NCI-H82 treated with DMSO at 0.1 percent for 48 hours (cell line): Measurements from ENCODE around the gene TSFM.

ENCODE experiments used
- DNase-seq: peaks from one replicate; lab custom pipeline; 2025; ENCODE audit not compliant: unreplicated experiment; lab: John Stamatoyannopoulos, UW

Gene TSFM

DNA sequence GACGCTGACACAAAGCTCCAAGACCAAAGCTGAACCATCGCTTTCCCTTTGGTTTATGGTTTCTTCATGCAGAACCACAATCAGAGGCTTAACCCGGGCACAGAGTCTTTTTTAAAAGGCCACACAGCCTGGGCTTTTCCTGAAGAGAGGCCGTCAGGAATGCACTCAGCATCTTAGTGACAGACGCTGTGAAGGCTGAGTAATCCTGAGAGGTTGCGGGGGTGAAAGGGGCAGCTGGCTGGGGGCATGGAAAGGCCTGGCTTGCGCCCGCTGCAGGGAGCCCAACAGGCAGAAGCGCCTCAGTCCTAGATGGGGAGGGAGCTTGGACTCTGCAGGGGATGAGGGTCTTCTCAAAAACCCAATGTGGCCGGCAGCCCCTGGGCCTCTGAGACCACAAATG lies 50.4 kb downstream of the TSFM start:
- no peak for DNase-seq

DNA sequence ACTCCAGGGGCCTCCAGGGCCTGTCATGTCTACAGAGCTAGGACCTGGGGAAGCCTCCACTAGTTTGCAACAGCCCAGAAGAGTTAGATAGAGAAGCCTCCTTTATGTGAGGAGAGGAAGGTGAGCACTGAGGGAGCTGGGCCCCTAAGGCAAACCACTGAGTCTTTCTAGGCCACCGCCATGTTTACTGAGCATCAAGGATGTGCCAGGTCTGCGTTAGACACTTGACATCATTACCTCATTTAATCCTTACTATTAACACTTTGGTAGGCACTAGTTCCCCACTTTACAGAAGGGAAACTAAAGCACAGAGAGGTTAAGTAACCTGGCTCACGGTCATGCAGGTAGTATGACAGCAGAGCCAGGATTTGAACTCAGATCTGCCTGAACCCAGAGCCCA lies 51.1 kb downstream of the TSFM start:
- DNase-seq: no peak

DNA sequence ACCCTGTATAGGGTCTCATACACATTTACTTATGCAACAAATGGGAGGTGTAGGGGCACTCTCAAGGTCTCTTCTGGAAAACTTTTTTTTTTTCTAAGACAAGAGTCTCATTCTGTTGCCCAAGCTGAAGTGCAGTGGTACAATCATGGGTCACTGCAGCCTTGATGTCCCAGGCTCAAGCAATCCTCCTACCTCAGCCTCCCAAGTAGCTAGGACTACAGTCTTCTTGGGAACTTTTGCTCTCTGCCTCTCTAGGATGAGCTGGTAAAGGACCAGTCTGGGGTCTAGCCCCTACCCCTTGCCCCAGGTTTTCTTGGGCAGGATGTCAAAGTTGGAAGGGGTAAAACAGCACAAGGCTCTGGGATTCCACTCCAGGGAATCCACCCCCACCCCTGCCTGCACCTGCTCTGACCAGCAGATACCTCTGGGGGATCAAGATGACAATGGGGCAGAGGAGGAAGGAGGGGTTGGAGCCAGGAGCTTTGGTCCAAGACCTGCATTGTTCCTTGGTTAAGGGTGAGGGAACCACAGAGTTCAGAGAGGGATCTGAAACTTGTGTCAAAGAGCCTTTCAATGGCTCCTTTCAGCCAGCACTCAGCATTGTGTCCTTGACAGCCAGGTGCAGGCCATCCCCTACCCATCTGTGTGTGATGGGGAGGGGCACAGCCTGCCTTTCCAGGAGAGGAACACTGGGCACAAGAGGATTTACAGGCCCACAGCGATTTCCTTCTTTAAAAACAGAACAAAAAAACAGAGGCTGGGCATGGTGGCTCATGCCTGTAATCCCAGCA lies 51.7 kb downstream of the TSFM start:
- DNase-seq: no peak

DNA sequence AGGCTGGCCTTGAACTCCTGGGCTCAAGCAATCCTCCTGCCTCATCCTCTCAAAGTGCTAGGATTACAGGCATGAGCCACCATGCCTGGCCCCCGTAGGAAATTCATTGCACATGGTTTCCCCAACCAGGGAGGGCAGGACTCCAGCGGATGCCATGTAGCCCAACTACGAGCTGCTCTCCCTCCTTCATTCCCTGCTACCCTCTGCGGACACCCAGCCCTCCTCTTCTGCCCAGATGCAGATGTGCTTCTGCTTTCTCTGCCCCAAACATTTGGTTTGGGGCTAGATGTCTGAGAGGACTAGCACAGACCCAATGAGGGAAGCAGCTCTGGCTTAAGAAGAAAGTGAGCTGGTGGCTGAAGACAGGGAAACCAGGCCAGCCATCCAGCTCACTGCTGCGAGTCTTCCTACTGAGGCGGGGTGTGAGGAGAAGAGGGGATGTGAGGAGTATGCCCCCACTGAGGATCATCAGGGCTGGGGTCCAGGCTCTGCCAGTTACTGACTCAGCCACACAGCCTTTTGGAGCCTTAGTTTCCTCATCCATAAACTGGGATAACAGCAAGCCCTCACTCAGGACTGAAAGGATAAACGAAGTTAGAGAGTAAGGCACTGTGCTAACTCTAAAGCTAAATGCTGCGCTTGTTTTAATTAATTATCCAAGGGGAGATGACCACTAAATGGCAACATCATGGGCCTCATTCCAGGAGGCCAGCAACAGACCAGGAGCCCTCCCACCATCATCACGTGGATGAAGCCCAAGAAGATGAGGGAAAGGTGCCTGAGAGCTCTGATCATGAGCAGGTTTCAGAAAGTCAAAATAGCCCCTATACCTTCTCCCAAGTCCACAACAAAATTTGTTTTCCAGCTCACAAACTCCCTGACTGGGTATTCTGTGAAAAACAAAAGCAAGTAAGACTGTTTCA lies 53.0 kb downstream of the TSFM start:
- DNase-seq: no peak

DNA sequence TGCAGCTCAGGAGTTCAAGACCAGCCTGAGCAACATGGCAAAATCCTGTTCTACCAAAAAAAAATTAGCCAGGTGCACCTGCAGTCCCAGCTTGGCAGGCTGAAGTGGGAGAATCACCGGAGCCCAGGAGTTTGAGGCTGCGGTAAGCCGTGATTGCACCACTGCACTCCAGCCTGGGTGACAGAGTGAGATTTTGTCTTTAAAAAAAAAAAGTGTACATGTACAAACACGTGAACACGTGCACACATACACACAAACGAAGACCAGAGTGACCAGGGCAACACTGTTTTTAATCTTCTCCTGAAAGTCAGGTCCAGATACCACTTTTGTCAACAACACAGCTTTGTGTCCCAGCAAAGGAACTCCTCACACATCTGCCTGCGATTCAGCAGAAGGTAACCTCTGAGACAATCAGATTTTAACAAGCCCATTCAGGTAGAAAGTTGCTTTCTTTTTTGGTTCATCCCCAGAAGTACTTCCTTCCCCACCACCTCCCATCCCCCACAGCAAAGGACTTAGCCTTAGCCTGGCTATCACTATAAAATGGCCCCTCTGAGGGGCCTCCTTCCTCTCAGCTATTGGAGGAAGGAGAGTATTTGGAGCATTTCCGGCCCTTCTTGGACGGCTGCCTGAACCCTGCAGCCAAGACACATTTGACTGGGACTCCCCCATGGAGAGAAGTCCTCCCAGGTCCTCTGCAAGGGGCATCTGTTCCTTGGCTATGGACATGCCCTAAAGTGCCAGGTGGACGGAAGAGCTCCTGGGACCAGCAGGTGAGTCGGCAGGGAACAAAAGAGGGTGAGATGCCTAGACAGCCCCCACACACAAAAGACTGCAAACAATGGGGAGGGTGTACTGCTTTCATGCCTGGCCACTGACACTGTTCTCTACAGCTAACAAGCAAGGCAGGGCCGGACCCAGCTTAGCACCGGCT lies 54.1 kb downstream of the TSFM start:
- DNase-seq: peak; percentile 16

DNA sequence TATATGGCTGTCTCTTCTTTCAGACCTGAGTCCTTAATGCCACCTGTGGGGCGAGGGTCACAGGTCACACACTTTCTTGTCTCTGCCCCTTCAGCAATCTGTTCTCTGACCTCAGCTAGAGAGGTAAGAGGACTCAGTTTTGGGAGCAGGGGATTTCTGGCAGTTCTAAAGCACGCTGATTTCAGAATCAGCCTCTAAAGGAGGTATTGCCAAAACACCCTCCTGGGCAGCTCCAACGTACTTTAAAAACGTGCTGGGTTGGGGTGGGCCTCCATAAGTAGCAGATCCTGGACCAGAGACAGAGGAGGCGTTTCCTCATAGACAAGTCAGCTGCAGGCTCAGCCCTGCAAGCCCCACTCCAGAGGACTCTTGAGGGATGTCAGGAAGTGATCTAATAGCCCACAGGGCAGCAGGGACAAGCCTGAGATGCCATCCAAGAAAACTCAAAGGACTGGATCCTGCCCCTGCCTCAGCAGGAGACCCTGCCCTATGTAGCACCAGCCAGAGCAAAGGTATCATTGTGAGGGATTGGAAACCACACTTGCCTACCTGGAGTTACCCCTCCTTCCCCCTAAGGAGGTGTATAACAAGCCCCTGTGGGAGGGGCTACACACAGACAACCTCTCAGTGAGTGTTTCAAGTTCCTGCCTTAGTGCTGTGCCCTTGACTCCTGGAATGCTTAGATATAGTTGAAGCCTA lies 55.4 kb downstream of the TSFM start:
- DNase-seq: no peak

DNA sequence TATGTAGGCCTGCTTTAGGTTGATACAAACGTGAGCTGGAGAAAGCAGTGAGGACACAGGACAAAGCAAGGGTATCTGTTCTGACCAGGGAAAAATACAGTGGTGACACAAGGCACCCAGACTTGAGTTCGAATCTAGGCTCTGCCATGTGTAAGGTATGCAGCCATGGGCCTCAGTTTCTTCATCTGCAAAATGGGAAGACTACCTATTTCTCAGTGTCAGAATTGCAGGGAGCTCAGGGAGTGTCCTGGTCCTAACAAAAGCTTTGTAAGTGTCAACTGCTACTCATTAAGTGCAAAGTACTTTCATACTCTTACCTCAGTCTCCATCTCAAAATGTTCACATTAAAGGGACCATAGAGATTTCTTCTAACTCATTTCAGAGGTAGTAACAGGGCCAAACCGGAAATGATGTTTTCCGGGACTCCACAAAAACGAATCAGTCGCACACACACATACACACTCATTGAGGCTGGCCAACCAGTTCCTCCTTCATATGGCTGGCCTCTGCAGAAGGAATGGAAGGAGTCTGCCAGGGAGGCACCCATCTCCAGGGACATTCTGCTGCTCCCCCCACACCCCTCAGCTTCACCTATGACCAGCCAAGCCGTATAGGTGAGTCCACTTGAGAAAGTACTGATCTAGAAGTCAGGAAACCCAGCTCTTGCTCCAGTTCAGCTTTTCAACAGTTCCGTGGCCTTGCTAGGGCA lies 56.2 kb downstream of the TSFM start:
- no peak for DNase-seq

DNA sequence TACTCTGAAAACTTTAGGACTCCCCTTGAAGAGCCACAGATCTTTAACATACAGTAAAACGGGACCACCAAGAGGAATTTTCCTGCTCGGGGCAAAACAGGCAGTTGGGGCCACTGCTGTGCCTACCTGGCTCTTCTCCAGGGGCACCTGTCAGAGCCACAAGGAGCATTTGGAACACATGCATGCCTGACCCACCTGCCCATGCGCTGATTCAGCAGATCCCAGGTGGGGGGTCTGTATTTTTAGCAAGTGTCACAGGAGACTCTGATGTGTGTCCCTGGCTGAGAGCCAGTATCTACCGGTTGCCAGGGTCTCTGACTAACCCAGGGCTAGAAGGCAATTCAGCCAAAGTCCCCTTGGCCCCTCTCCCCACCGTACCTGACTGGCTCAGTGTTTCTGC lies 57.4 kb downstream of the TSFM start:
- DNase-seq: no peak

DNA sequence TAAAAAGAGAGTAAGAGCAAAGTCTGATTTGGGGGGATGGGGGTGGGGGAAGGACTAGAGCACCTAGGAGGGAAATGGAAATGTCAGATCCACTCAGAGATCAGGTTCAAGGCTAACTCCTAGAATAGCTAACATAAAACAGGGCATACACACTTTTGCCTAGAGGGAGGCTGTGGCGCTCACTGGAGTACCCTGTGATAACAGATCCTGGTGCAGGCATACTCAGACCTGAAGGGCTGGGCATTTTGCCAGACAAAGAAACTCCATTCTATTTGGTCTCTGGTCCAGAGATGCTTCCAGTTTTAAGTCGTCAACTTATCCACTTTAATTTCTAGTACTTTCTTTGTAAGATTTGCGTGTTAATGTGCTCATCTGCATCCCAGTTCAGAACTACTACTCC lies 58.1 kb downstream of the TSFM start:
- DNase-seq: no peak

DNA sequence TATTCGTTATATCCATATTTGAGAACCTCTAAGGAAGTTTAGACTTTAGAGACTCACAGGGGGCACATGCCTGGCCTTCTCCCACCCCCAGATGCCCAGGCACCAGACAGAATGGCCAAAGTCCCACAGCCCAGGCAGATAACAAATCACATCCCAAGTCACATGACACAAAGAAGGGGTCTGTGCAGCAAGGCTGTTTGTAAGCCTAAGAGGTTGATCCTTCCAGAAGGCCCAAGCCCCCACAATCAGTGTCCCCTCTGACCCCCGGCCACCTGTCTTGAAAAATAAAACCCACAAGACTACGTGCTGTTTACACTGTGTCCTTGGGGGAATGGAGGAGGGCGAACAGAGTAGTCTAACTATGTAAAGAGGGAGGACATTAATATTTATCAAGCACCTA lies 58.9 kb downstream of the TSFM start:
- DNase-seq: peak; percentile 64

DNA sequence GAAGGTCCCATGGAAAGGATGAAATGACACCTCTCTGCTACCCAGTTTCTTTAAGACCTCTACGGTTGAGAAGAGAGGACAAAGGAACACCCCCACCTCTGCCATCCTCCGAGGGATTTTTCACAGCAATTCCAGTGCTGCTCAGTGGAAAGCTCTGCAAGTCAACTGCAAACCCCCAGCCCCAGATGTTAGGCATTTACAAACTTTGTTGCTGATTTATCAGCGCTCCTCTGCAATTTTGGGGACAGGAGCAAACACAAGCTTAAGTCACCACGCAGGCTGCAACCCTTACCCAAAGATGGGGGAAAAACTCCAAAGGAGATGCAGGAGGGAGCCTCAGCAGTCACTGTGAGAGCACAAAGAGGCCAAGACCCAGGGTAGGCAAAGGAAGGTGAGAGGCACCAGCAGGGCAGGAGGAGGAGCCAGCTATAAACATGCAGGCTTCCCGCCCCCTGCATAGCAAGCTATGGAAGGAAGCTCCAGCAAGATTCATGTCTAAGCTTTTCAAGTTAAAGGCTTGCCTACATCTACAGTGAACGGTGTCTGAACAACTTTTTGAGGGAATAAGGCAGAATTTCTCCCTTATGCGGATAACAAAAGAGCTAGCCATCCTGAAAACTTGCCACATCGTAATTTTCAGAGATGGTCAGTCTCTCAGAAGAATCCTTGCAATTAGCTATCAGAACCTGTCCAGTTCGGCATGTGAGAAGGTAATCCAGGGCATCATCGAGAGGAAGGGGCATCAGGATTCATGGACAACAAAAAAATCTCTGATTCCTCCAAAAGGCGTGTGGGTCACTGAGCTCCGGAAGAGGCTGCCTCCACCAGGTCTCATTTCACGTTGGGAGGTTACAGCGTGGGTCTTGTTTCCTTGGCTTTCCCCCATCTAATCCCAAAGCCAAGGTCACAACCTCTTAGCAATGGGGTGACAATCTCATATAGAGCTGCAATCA lies 60.0 kb downstream of the TSFM start:
- DNase-seq: peak; percentile 11

DNA sequence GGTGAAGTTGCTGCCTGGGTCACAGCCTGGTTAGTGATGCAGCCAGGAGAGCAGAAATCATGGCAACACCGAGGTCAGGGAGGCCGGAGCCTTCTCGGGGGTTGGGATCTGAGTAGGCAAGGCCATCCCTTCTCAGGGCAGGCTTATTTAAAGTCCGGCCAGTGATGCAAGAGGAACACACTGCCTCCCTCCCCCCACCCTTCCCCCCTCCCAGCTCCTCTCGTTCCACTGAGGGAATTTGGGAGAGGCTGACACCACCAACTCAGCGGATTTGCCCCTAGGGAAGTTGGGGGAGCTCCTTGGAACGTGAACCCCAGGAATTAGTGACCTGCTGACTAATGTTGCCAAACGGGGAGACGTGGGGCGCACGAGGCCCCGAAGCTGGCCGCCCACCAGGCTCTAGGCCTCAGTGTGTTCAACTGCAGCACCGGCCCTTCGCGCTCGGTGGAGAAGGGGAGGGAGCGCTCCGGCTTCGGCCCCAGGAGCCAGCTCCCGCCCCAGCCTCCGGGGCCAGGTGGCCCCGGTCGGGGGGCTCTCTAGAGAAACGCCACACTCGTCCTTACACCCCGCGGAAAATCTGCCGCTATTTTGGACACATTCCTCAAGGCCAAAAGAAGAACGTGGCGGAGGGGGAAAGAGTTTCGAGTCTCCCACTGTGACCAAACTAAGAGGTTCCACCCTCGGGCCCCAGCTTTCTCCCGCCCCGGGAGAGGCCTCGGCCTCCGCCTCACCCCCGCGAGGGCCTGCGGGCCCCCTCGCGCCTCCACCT lies 62.3 kb downstream of the TSFM start:
- no peak for DNase-seq

DNA sequence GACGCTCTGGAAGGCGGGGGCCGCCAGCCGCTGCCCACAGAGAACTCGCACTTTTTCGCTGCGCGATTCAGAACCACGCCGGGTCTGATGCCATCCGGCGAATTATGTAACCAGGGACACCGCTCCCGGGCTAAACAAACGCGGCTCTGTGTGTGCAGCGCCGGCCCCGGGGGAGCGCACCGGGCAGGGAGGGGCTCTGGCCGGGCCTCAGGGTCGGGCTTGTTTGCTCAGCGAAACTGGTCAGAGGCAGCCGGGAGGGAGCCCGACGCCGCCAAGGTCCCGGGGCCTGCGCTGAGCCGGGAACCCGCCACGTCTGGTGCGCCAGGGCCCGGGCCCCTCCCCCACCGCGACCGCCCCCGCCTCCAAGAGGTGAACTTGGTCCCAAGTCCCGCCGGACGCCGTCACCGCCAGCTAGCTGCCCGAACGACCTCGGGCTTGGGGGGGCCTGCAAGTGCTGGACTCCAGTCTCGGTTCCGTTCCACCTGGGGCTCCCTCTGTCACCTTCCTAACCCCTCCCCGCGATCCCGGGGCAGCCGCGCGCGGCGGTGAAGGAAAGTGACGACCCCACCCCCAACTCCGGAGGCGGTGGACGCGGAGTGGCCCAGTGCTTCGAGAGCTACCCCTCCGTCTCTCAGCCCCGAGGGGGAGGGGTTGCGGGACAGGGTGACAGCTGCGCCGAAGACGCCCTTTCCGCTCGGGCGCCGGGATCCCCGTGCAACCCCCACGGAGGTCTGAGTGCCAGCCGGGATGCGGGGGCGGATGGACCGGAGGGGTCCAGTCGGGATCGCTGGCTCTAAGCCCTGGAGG lies 63.1 kb downstream of the TSFM start:
- peak; percentile 11 for DNase-seq

DNA sequence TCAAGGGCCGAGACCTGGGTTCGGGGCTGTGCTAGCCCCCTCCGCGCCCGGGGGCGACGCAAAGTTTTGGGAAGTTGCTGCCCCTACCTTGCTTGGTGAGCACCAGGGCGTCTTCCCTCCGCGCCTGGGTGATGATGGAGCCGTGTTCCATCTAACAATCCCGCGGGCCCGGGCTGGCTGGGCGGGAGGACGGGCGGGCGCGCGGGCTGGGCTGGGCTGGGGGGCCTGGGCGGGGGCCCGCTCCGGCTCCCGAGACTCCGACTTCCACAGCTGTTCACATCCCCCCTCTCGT lies 63.6 kb downstream of the TSFM start:
- DNase-seq: no peak

DNA sequence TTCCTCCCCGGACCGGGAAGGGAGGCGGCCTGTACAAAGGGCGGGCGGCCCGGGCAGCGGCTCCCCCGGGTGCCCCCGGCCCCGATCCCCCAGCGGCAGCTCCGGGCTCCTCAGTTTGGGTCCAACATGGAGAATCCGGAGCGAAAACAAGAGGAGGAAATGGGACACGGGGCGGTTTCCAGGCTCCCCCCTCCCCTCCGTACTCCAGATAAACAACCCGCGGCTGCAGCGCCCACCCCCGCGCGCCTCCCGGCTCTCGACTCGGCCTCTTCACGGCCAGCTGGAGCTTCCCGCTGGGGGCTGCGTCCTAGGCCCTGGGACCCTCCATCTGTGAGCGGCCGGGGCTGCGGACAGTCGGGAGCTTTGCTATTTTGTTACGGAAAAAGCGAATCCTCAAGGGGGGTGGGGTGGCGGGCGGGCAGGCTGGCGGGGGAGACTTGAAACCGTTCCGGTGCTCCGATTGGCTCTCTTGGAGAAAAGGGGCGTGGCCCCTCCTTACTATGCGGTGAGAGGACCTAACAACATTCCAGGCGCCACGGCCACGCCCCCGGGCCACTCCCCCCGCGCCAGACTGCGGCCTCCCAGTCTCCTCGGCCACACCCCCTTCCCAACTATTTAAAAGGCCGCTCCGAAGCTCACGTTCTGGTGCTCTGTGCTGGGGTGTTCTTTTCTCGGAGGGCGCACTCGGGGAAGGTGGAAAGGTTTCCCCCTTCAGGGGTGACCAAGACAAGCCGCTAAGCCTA lies 64.2 kb downstream of the TSFM start, which contains the start of gene CTDSP2:
CTDSP2 (minus strand) TSS at position 153 of the 743 bp plus-strand sequence. CDS start 294 bp downstream, outside the sequence.
- DNase-seq: peak; percentile 90
